ENCODE results near the gene GFAP.

GFAP gene

GRCh38 chr17:44875761-44876160 lies 39.5 kb downstream of the GFAP start:
- Histone ChIP-seq H4K91ac (ENCODE audit: low read depth, low read length, poor library complexity) (no peak overlapping the region), H3K27me3 (ENCODE audit: control insufficient read depth in 3 of 3, insufficient read depth in 3 of 3, low read depth in 1 of 3, low read length in 3 of 3) (no peaks in the 10 kb centered on the region), H3K9me3 (replicated peaks in 1 of 2; ENCODE audit: control insufficient read depth in 2 of 2, insufficient read depth in 1 of 2, low read depth in 1 of 2, low read length in 2 of 2) (no peaks in the 10 kb centered on the region), H2BK5ac (ENCODE audit: low read length) (no peak overlapping the region), H3K23ac (ENCODE audit: low read depth, low read length, poor library complexity) (no peak overlapping the region), H3K18ac (ENCODE audit: low read length) (no peak overlapping the region), H3K27ac (replicated peaks; ENCODE audit: low read length) (no peak overlapping the region), H3K79me1 (ENCODE audit: low read depth, low read length) (no peaks in the 10 kb centered on the region), H2AFZ (ENCODE audit: low read length) (no peak overlapping the region), H3K4ac (ENCODE audit: low read length) (no peak overlapping the region), H4K8ac (ENCODE audit: low read depth, low read length) (no peak overlapping the region), H3K4me2 (ENCODE audit: insufficient read depth, low read length, poor library complexity, severe bottlenecking) (no peak overlapping the region), H3K36me3 (replicated peaks in 1 of 2; ENCODE audit: control insufficient read depth in 2 of 2, insufficient read depth in 2 of 2, low read length in 2 of 2) (peaks cover 29 to 93% of the 10 kb centered on the region in 2 donors), H2BK120ac (ENCODE audit: low read depth, low read length) (no peak overlapping the region), H3K9ac (ENCODE audit: low read depth, low read length, poor library complexity) (peak overlapping the region; percentile 50), H3K4me3 (ENCODE audit: low read length in 2 of 2) (no peak overlapping the region), H3K4me1 (ENCODE audit: control insufficient read depth in 2 of 2, insufficient read depth in 1 of 2, low read depth in 1 of 2, low read length in 2 of 2) (no peaks in the 10 kb centered on the region), H2AK5ac (ENCODE audit: low read depth, low read length) (no peak overlapping the region), H2BK12ac (ENCODE audit: low read length) (no peak overlapping the region), H3K14ac (ENCODE audit: low read length) (no peak overlapping the region), H2BK15ac (ENCODE audit: low read length) (no peak overlapping the region)
- WGBS, 2 donors (ENCODE audit: extremely low coverage in 2 of 2, insufficient read length in 2 of 2, insufficient replicate concordance in 1 of 2) = no CpG with 5 or more reads among the region's 6 CpGs
- no peak for DNase-seq (ENCODE audit: low spot score)

GRCh38 chr17:44872131-44872768 lies 43.0 kb downstream of the GFAP start:
- Histone ChIP-seq H3K27me3 (ENCODE audit: control insufficient read depth in 3 of 3, insufficient read depth in 3 of 3, low read depth in 1 of 3, low read length in 3 of 3) (no peaks in the 10 kb centered on the region), H2BK120ac (ENCODE audit: low read depth, low read length) (no peak overlapping the region), H3K36me3 (replicated peaks in 1 of 2; ENCODE audit: control insufficient read depth in 2 of 2, insufficient read depth in 2 of 2, low read length in 2 of 2) (peaks cover 34 to 92% of the 10 kb centered on the region in 2 donors), H3K4me1 (ENCODE audit: control insufficient read depth in 2 of 2, insufficient read depth in 1 of 2, low read depth in 1 of 2, low read length in 2 of 2) (no peaks in the 10 kb centered on the region), H2BK15ac (ENCODE audit: low read length) (no peak overlapping the region), H3K4me3 (ENCODE audit: low read length in 2 of 2) (no peak overlapping the region), H3K18ac (ENCODE audit: low read length) (no peak overlapping the region), H2AK5ac (ENCODE audit: low read depth, low read length) (no peak overlapping the region), H3K23ac (ENCODE audit: low read depth, low read length, poor library complexity) (no peak overlapping the region), H2BK12ac (ENCODE audit: low read length) (no peak overlapping the region), H2AFZ (ENCODE audit: low read length) (no peak overlapping the region), H4K91ac (ENCODE audit: low read depth, low read length, poor library complexity) (no peak overlapping the region), H3K79me1 (ENCODE audit: low read depth, low read length) (no peaks in the 10 kb centered on the region), H4K8ac (ENCODE audit: low read depth, low read length) (no peak overlapping the region), H3K14ac (ENCODE audit: low read length) (no peak overlapping the region), H3K9ac (ENCODE audit: low read depth, low read length, poor library complexity) (no peak overlapping the region), H3K9me3 (replicated peaks in 1 of 2; ENCODE audit: control insufficient read depth in 2 of 2, insufficient read depth in 1 of 2, low read depth in 1 of 2, low read length in 2 of 2) (no peaks in the 10 kb centered on the region), H3K4ac (ENCODE audit: low read length) (no peak overlapping the region), H3K27ac (replicated peaks; ENCODE audit: low read length) (no peak overlapping the region), H2BK5ac (ENCODE audit: low read length) (no peak overlapping the region), H3K4me2 (ENCODE audit: insufficient read depth, low read length, poor library complexity, severe bottlenecking) (no peak overlapping the region)
- no peak for DNase-seq (ENCODE audit: low spot score)
- no CpG with 5 or more reads among the region's 9 CpGs for WGBS, 2 donors (ENCODE audit: extremely low coverage in 2 of 2, insufficient read length in 2 of 2, insufficient replicate concordance in 1 of 2)

- no CpG with 5 or more reads among the region's 12 CpGs for WGBS, 2 donors (ENCODE audit: extremely low coverage in 2 of 2, insufficient read length in 2 of 2, insufficient replicate concordance in 1 of 2)
- H3K27ac ChIP-seq (replicated peaks; ENCODE audit: low read length) = no peak overlapping the region
- no peak overlapping the region for H2BK15ac ChIP-seq (ENCODE audit: low read length)
- H3K23ac ChIP-seq (ENCODE audit: low read depth, low read length, poor library complexity) = no peak overlapping the region
- no peak overlapping the region for H3K4me2 ChIP-seq (ENCODE audit: insufficient read depth, low read length, poor library complexity, severe bottlenecking)
- H4K91ac ChIP-seq (ENCODE audit: low read depth, low read length, poor library complexity) = no peak overlapping the region
- no peak for DNase-seq (ENCODE audit: low spot score)
- H3K4me3 ChIP-seq (ENCODE audit: low read length in 2 of 2) = no peak overlapping the region
- H3K79me1 ChIP-seq (ENCODE audit: low read depth, low read length) = no peaks in the 10 kb centered on the region
- H2BK5ac ChIP-seq (ENCODE audit: low read length) = no peak overlapping the region
- no peak overlapping the region for H3K4ac ChIP-seq (ENCODE audit: low read length)
- H3K9ac ChIP-seq (ENCODE audit: low read depth, low read length, poor library complexity) = no peak overlapping the region
- peaks cover 38 to 93% of the 10 kb centered on the region in 2 donors for H3K36me3 ChIP-seq (replicated peaks in 1 of 2; ENCODE audit: control insufficient read depth in 2 of 2, insufficient read depth in 2 of 2, low read length in 2 of 2)
- H2AFZ ChIP-seq (ENCODE audit: low read length) = no peak overlapping the region
- H3K4me1 ChIP-seq (ENCODE audit: control insufficient read depth in 2 of 2, insufficient read depth in 1 of 2, low read depth in 1 of 2, low read length in 2 of 2) = no peaks in the 10 kb centered on the region
- no peak overlapping the region for H2BK120ac ChIP-seq (ENCODE audit: low read depth, low read length)
- H3K18ac ChIP-seq (ENCODE audit: low read length) = no peak overlapping the region
- H2BK12ac ChIP-seq (ENCODE audit: low read length) = no peak overlapping the region
- no peak overlapping the region for H3K14ac ChIP-seq (ENCODE audit: low read length)
- H4K8ac ChIP-seq (ENCODE audit: low read depth, low read length) = no peak overlapping the region
- H3K27me3 ChIP-seq (ENCODE audit: control insufficient read depth in 3 of 3, insufficient read depth in 3 of 3, low read depth in 1 of 3, low read length in 3 of 3) = no peaks in the 10 kb centered on the region
- H3K9me3 ChIP-seq (replicated peaks in 1 of 2; ENCODE audit: control insufficient read depth in 2 of 2, insufficient read depth in 1 of 2, low read depth in 1 of 2, low read length in 2 of 2) = no peaks in the 10 kb centered on the region
- H2AK5ac ChIP-seq (ENCODE audit: low read depth, low read length) = no peak overlapping the region
These were observed 43.7 kb downstream of the GFAP start for GRCh38 chr17:44871556-44871955.

GRCh38 chr17:44867841-44868240 lies 47.5 kb downstream of the GFAP start:
- Histone ChIP-seq H3K23ac (ENCODE audit: low read depth, low read length, poor library complexity) (no peak overlapping the region), H3K27ac (replicated peaks; ENCODE audit: low read length) (no peak overlapping the region), H3K18ac (ENCODE audit: low read length) (no peak overlapping the region), H3K4me1 (ENCODE audit: control insufficient read depth in 2 of 2, insufficient read depth in 1 of 2, low read depth in 1 of 2, low read length in 2 of 2) (no peaks in the 10 kb centered on the region), H3K36me3 (replicated peaks in 1 of 2; ENCODE audit: control insufficient read depth in 2 of 2, insufficient read depth in 2 of 2, low read length in 2 of 2) (peaks cover 42 to 96% of the 10 kb centered on the region in 2 donors), H3K9me3 (replicated peaks in 1 of 2; ENCODE audit: control insufficient read depth in 2 of 2, insufficient read depth in 1 of 2, low read depth in 1 of 2, low read length in 2 of 2) (no peaks in the 10 kb centered on the region), H2AFZ (ENCODE audit: low read length) (no peak overlapping the region), H3K4ac (ENCODE audit: low read length) (no peak overlapping the region), H2BK120ac (ENCODE audit: low read depth, low read length) (no peak overlapping the region), H3K9ac (ENCODE audit: low read depth, low read length, poor library complexity) (no peak overlapping the region), H2AK5ac (ENCODE audit: low read depth, low read length) (no peak overlapping the region), H3K14ac (ENCODE audit: low read length) (no peak overlapping the region), H2BK5ac (ENCODE audit: low read length) (no peak overlapping the region), H3K27me3 (ENCODE audit: control insufficient read depth in 3 of 3, insufficient read depth in 3 of 3, low read depth in 1 of 3, low read length in 3 of 3) (no peaks in the 10 kb centered on the region), H3K4me2 (ENCODE audit: insufficient read depth, low read length, poor library complexity, severe bottlenecking) (no peak overlapping the region), H3K4me3 (ENCODE audit: low read length in 2 of 2) (no peak overlapping the region), H4K8ac (ENCODE audit: low read depth, low read length) (no peak overlapping the region), H4K91ac (ENCODE audit: low read depth, low read length, poor library complexity) (no peak overlapping the region), H2BK15ac (ENCODE audit: low read length) (no peak overlapping the region), H3K79me1 (ENCODE audit: low read depth, low read length) (no peaks in the 10 kb centered on the region), H2BK12ac (ENCODE audit: low read length) (no peak overlapping the region)
- DNase-seq (ENCODE audit: low spot score) = no peak
- no CpG with 5 or more reads among the region's 3 CpGs for WGBS, 2 donors (ENCODE audit: extremely low coverage in 2 of 2, insufficient read length in 2 of 2, insufficient replicate concordance in 1 of 2)
